GM13976 (cell line): Measurements from ENCODE around the gene LRRC38.
"Not testable (repeated sequence)": the region's sequence is repeated elsewhere in the genome, so short reads cannot be mapped to it uniquely, and the experiment has no call there.

Source experiments
- DNase-seq: peaks from one replicate; pipeline ENCODE4 v3.0.0; 2012; ENCODE audit warnings: low spot score
- in situ Hi-C: fragments of 300-500 bp; cut with MboI; formaldehyde crosslinking; loops from one replicate; pipeline ENCODE4 v1.12.0; 2022; ENCODE audit warnings: low sequenced_read_pairs, mixed read lengths, inconsistent platforms; ENCODE audit not compliant: unreplicated experiment
- TF ChIP-seq, protein P1 (sequence below): IDR thresholded peaks from 2 replicates; pipeline ENCODE4 v1.5.1; 2012; ENCODE audit warnings: borderline replicate concordance, mild to moderate bottlenecking; ENCODE audit not compliant: insufficient read depth; ENCODE audit errors: extremely low read depth, missing control alignments, control extremely low read depth

LRRC38 gene

DNA sequence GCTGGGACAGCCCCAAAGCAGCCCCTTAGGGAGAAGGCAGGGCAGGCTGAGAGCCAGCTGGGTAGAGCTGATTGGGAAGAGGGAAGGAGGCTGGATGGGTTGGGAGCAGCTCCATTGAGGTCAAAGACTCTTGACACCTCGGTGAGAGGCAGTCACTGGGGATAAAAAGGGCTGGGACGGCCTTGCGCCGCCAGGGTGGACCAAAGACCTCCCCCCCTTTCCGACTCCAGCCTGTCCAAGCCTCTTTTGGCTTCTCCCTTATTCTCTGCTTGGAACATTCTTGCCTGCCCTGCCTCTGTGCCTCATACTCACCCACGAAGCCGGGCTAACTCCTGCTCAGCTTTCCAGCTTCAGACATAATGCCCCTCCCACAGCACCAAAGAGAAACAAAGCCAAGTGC lies 51.1 kb downstream of the LRRC38 start:
- in situ Hi-C loops: no loop called here

DNA sequence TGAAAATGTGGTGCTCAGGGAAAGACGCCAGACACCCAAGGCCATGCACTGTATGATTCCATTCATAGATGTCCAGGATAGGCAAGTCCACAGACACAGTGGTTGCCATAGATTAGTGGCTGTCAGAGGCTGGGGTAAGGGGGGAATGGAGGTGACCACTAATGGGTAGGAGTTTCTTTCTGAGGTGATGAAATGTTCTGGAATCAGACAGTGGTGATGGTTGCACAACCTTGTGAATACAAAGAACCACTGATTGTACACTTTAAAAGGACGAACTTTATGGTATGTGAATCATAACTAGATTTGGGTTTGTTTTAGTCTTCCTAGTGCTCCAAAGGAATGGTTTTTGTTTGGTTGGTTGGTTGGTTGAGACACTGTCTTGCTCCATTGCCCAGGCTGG lies 51.8 kb downstream of the LRRC38 start:
- TF ChIP-seq, protein P1, sequence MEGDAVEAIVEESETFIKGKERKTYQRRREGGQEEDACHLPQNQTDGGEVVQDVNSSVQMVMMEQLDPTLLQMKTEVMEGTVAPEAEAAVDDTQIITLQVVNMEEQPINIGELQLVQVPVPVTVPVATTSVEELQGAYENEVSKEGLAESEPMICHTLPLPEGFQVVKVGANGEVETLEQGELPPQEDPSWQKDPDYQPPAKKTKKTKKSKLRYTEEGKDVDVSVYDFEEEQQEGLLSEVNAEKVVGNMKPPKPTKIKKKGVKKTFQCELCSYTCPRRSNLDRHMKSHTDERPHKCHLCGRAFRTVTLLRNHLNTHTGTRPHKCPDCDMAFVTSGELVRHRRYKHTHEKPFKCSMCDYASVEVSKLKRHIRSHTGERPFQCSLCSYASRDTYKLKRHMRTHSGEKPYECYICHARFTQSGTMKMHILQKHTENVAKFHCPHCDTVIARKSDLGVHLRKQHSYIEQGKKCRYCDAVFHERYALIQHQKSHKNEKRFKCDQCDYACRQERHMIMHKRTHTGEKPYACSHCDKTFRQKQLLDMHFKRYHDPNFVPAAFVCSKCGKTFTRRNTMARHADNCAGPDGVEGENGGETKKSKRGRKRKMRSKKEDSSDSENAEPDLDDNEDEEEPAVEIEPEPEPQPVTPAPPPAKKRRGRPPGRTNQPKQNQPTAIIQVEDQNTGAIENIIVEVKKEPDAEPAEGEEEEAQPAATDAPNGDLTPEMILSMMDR: no peak
- DNase-seq: no peak
- in situ Hi-C loops: no loop called here

More for the DNA sequence above, 51.1 kb downstream of the LRRC38 start:
- no peak for DNase-seq
- TF ChIP-seq, protein P1: no peak

DNA sequence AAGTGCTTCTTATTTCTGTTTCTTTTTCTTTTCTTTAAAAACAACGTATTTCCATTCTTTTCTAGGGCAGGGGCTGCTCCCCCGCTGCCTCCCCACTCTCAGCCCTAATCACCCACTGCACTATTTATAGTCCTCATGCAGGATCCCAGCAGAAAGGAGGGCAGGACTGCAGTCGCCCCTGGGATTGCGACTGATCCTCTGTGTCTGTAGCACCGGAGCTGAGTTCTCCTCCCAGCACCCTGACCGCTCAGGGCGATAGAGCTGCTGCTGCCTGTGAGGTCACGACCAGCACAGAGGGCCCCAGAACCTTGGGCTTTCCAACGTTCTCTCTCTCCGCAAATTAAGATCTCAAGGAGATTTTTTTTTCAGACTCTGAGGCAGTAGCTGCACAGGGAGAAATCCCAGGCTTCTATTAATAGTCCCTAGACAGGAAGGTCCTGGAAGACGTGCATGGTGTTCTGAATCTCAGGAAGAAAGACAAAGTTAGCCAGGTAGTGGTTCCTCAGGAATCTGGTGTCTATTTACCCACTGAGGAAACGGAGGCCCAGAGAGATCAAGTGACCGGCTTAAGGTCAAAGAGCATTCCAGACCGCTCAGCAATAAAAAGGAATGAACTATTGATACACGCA lies 56.8 kb downstream of the LRRC38 start:
- in situ Hi-C loops: no loop called here
- TF ChIP-seq, protein P1: no peak

DNA sequence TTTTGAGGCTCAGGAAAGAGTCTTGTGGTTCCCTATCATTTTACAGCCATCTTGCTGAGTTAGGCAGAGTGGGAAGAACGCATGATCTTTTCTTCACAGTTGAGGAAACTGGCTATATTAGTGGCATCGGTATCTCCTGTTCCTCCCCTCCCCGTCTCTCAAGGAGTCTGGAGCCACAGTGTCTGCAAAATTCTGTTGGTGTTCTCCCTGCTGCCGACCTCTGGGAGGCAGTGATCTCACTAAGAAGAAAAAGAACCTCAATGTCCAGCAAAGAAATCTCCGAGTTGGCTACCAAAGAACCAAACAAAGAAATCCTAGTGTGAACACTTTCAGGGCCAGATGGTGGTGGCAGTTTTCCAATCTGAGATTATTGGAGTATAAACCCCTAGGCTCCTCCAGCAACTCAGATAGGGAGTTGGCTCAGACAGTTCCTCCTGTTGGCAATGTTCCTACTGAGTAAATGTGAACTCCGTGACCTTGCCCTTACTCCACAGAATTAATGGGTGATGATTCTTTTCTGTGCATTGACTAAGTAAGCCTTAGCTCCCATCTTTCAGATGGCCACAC lies 62.3 kb downstream of the LRRC38 start:
- DNase-seq: no peak
- in situ Hi-C loops: no loop called here
- TF ChIP-seq, protein P1: no peak

More for the DNA sequence above, 56.8 kb downstream of the LRRC38 start:
- no peak for DNase-seq

DNA sequence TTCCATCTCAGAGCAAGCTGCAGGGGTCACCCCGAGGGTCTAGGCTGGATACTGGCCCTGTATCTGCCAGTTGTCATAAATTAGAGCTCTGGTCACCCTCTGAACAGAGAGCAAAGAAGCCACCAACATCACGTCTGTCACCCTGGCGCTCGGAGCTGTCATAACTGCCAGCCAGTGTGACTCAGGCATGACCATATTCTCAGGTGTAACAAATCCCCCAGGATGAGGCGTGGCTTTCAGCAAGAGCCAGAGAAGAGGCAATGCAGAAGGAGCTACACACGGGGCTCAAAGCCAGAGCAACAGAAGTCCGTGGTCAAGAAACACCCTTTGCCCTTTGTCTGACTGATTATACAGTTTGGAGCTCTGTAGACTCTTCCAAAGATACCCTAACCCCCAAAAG lies 63.6 kb downstream of the LRRC38 start:
- in situ Hi-C loops: no loop called here
- TF ChIP-seq, protein P1: no peak
- no peak for DNase-seq

DNA sequence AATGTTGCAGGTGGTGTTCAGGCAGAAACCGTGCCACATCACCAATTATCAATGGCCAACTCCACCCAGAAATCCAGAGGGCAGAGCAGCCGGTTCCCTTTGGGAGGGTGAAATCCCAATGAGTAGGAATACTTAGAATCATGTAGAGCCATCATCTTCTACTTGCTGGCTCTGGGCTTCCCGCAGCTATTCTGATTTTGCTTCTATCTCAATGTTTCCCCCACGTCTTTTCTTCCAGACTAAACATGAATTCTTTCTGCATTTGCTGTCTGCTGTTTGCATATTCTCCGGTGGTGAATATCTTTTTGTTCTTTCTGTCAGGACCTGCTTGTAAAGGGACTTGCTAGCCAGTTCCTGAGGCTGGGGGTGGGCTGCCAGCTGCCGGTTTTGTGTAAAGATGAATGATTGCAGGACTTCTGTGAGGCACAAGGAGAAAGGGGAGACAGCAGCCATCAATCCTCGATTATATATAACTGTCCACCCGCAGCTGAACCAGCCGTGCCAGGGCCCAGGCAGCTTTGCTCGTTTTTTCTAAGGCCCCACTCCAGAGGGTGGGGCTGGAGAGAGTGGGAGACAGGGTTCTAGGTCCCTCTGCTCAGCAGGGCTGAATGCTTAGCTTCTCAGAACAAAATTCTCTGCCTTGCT lies 70.3 kb downstream of the LRRC38 start:
- TF ChIP-seq, protein P1: no peak
- in situ Hi-C loops: no loop called here
- DNase-seq: no peak

DNA sequence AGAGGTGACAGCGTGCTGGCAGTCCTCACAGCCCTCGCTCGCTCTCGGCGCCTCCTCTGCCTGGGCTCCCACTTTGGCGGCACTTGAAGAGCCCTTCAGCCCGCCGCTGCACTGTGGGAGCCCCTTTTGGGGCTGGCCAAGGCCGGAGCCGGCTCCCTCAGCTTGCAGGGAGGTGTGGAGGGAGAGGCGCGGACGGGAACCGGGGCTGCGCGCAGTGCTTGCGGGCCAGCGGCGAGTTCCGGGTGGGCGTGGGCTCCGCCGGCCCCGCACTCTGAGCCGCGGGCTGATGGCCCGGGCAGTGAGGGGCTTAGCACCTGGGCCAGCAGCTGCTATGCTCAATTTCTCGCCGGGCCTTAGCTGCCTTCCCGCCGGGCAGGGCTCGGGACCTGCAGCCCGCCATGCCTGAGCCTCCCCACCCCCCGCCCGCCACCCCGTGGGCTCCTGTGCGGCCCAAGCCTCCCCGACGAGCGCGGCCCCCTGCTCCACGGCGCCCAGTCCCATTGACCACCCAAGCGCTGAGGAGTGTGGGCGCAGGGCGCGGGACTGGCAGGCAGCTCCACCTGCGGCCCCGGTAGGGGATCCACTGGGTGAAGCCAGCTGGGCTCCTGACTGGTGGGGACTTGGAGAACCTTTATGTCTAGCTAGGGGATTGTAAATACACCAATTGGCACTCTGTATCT lies 74.6 kb downstream of the LRRC38 start:
- DNase-seq, in situ Hi-C loops: not testable (repeated sequence)
